ENCODE results near the gene CRMP1.

GRCh38 chr4:5784960-5785611 lies 107.8 kb downstream of the CRMP1 start:
- TF ChIP-seq CTCF (optimal IDR thresholded peaks at IDR 0.05 in 1 of 3, IDR thresholded peaks at IDR 0.05 in 1 of 3, conservative IDR thresholded peaks at IDR 0.05 in 1 of 3; ENCODE audit: extremely low read depth in 1 of 3, insufficient read depth in 2 of 3, low read length in 3 of 3): no peak
- TF ChIP-seq EZH2 (IDR thresholded peaks at IDR 0.05; ENCODE audit: low read length): no peak

Data from keratinocyte (primary cell).